Panc1 (cell line): ENCODE measurements around the gene BAX. TPM values are rescaled to one million over a fixed set of nuclear protein-coding genes. Genes with fewer than 3 reads are reported as not detected.

Source experiments
- ATAC-seq: fragments of 200-7000 bp; cut with Tn5 transposase; 2 replicates; pipeline ENCODE4 v1.9.1; 2020; ENCODE audit warnings: mild to moderate bottlenecking, moderate library complexity
- BruUV-seq: library from RNA; stranded (reverse); fragments of 400-500 nt; replicated peaks from 2 replicates; lab custom pipeline; 2021; lab: Mats Ljungman, UMichigan
- CTCF ChIA-PET: fragments of 300-600 bp; sonication (Branson Sonifier 250); formaldehyde crosslinking; loops from one replicate; lab custom pipeline; 2022; ENCODE audit warnings: antibody characterized with exemption; lab: Charles Lee
- POLR2A ChIA-PET: fragments of 300-600 bp; sonication (Branson Sonifier 250); formaldehyde crosslinking; loops from one replicate; lab custom pipeline; 2022; ENCODE audit warnings: antibody characterized with exemption; lab: Charles Lee
- DNase-seq: peaks from one replicate; pipeline ENCODE4 v3.0.0-alpha.2; 2010; ENCODE audit warnings: low read depth, low spot score
- H3K27ac ChIP-seq: 2 replicates; pipeline ENCODE4 v1.5.1; 2011; ENCODE audit warnings: mild to moderate bottlenecking, low read length, inconsistent platforms
- H3K27me3 ChIP-seq: fragments of 200-500 bp; sonication (Bioruptor generic); 2 replicates; pipeline ENCODE4 v1.6.0; 2014; ENCODE audit warnings: low read length, inconsistent platforms; ENCODE audit not compliant: control insufficient read depth, insufficient read depth
- H3K36me3 ChIP-seq: fragments of 200-500 bp; sonication (Bioruptor generic); 2 replicates; pipeline ENCODE4 v1.5.1; 2014; ENCODE audit warnings: inconsistent platforms, mild to moderate bottlenecking, low read length, moderate library complexity; ENCODE audit not compliant: control insufficient read depth, insufficient read depth
- H3K4me1 ChIP-seq: 2 replicates; pipeline ENCODE4 v1.5.1; 2011; ENCODE audit warnings: inconsistent platforms, mild to moderate bottlenecking, low read length, moderate library complexity; ENCODE audit not compliant: control insufficient read depth, insufficient read depth
- H3K4me3 ChIP-seq, 2 experiments: 2 replicates each; pipeline ENCODE4 v1.5.1; 2011 to 2012; ENCODE audit warnings: low read depth in 2 of 2, low read length in 2 of 2, mild to moderate bottlenecking in 2 of 2, inconsistent platforms in 1 of 2, moderate library complexity in 1 of 2
- H3K9me3 ChIP-seq: fragments of 200-500 bp; sonication (Bioruptor generic); 2 replicates; pipeline ENCODE4 v1.5.1; 2014; ENCODE audit warnings: low read depth, mild to moderate bottlenecking, inconsistent platforms, low read length, moderate library complexity; ENCODE audit not compliant: control insufficient read depth, insufficient read depth
- CTCF ChIP-seq: fragments of 450-650 bp; IDR thresholded peaks from 2 replicates; pipeline ENCODE4 v1.5.1; 2017; ENCODE audit warnings: mild to moderate bottlenecking
- POLR2AphosphoS5 ChIP-seq: IDR thresholded peaks from 2 replicates; pipeline ENCODE4 v1.6.1; 2012; ENCODE audit warnings: mild to moderate bottlenecking, low read depth, low read length, moderate library complexity
- REST ChIP-seq, 2 experiments: IDR thresholded peaks; 2 replicates each; pipeline ENCODE4 v1.6.1; 2011 to 2012; ENCODE audit warnings: low read depth in 2 of 2, control low read depth in 1 of 2, low read length in 1 of 2, mild to moderate bottlenecking in 1 of 2, moderate library complexity in 1 of 2; ENCODE audit not compliant: insufficient read depth in 1 of 2
- SIN3A ChIP-seq: IDR thresholded peaks from 2 replicates; pipeline ENCODE4 v1.6.1; 2012; ENCODE audit warnings: low read depth, mild to moderate bottlenecking, low read length, moderate library complexity, borderline replicate concordance; ENCODE audit not compliant: insufficient read depth
- TCF7L2 ChIP-seq: IDR thresholded peaks from 2 replicates; pipeline ENCODE4 v1.6.1; 2011; ENCODE audit warnings: mild to moderate bottlenecking, low read depth, low read length, inconsistent platforms
- in situ Hi-C: cut with HindIII; loops from 2 replicates; pipeline ENCODE4 v1.10.0; 2016; ENCODE audit warnings: low sequenced_read_pairs, low pct_unique_long_range_greater_than_20kb
- intact Hi-C: fragments of 100-400 bp; cut with micrococcal nuclease; formaldehyde crosslinking; loops from one replicate; pipeline ENCODE4 v1.10.0; 2022; ENCODE audit not compliant: unreplicated experiment
- total RNA-seq: library from RNA; stranded (reverse); gene quantifications from one replicate; pipeline ENCODE4 v1.2.1, GENCODE V29; 2021; ENCODE audit not compliant: unreplicated experiment

BAX gene
- total RNA-seq, 1 experiment from 2014 or later: 100 TPM

GRCh38 chr19:48962029-48962848 lies 7.6 kb downstream of the BAX start:
- TF ChIP-seq POLR2AphosphoS5: peak; percentile 51; the same call in 1 of the 2 replicates
- TF ChIP-seq SIN3A: no peak
- no peak for TF ChIP-seq TCF7L2
- TF ChIP-seq CTCF: no peak
- no peak for TF ChIP-seq REST (IDR thresholded peaks at IDR 0.05; ENCODE audit: insufficient read depth in 1 of 2, low read depth in 2 of 2, low read length in 1 of 2)
- POLR2A ChIA-PET: interaction anchor here (0.6 kb wide), 2 partner anchors 10 to 222 kb away, joined by 9 to 12 read pairs; no protein-coding TSS in a partner anchor
- CTCF ChIA-PET: interaction anchor here (0.8 kb wide), 1 partner anchor 8 kb away, joined by 3 read pairs; no protein-coding TSS in a partner anchor
- intact Hi-C loops: no loop called here
- Histone ChIP-seq H3K4me3 (no peak overlapping the region), H3K27ac (peak overlapping the region; percentile 88), H3K4me1 (peaks cover 35% of the 10 kb centered on the region), H3K27me3 (no peaks in the 10 kb centered on the region), H3K36me3 (peaks cover 2% of the 10 kb centered on the region), H3K9me3 (no peaks in the 10 kb centered on the region)
- ATAC-seq: peak; percentile 62
- DNase-seq: no peak
- no TSS peak for BruUV-seq
- in situ Hi-C loops: no loop called here

- ChIA-PET CTCF (no interaction called here), POLR2A (no interaction called here)
Measured at GRCh38 chr19:48962849-48963165, 8.1 kb downstream of the BAX start.

More at GRCh38 chr19:48962849-48963165, 8.1 kb downstream of the BAX start:
- no TSS peak for BruUV-seq
- ATAC-seq (no peak), DNase-seq (no peak)
- H3K9me3 ChIP-seq: no peaks in the 10 kb centered on the region
- TF ChIP-seq REST (IDR thresholded peaks at IDR 0.05; ENCODE audit: insufficient read depth in 1 of 2, low read depth in 2 of 2, low read length in 1 of 2): no peak
- in situ Hi-C loops (no loop called here), intact Hi-C loops (no loop called here)
- peak overlapping the region; percentile 88 for H3K27ac ChIP-seq
- H3K4me1 ChIP-seq: peaks cover 38% of the 10 kb centered on the region
- no peak overlapping the region for H3K4me3 ChIP-seq
- H3K27me3 ChIP-seq: no peaks in the 10 kb centered on the region
- H3K36me3 ChIP-seq: peaks cover 2% of the 10 kb centered on the region
